ENCODE measurements around the gene DKK2. TPM values are rescaled to one million over a fixed set of nuclear protein-coding genes. Genes with fewer than 3 reads are reported as not detected.

The DKK2 gene
- total RNA-seq, 1 experiment from 2014 or later: 0.11 TPM

DNA sequence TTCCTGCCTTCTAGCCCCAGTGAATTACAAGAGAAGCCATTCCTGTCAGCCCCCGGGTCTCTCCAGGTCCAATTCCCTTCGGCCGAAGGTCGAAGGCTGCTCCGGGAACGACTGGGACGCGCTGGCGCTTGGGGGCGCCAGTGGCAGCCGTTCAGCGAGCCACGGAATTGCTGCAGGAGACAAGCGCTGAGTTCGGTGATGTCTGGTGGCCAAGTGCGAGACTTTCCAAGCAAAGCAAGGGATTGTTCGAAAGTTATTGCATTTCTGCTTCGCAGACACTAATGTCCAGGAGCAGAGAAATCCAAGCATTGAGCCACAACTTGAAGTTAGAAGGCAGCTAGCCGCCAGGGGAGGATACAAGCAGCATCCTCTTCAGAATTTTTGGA, 1.1 kb upstream of the DKK2 start:
- no peaks in the 10 kb centered on the region for H3K9me3 ChIP-seq (ENCODE audit: control insufficient read depth, low read depth, low read length)
- H3K4me1 Mint-ChIP-seq: peaks cover 34 to 40% of the 10 kb centered on the region in 2 experiments
- WGBS (ENCODE audit: extremely low coverage, insufficient read length, low lambda C conversion rate): no CpG with 5 or more reads among the region's 19 CpGs
- peaks cover 0 to 2% of the 10 kb centered on the region in 2 experiments; a peak in 2 of 5 replicates for H3K9me3 Mint-ChIP-seq
- peaks cover 3% of the 10 kb centered on the region; the same call in 1 of the 2 replicates for H3K4me1 ChIP-seq (ENCODE audit: insufficient read depth, low read length)
- no peak overlapping the region for H2BK15ac ChIP-seq (ENCODE audit: low read depth, low read length)
- no peak overlapping the region for H2BK5ac ChIP-seq (ENCODE audit: insufficient read length, low read length)
- no peak overlapping the region for H3K18ac ChIP-seq (ENCODE audit: insufficient read length, low read depth, low read length)
- no peak overlapping the region for H3K56ac ChIP-seq (ENCODE audit: insufficient read length, low read depth, low read length)
- peak; percentile 73 for TF ChIP-seq CTCF (conservative IDR thresholded peaks at IDR 0.05)
- DNase-seq: peak; percentile 81
- no peak overlapping the region for H2BK20ac ChIP-seq (ENCODE audit: low read depth, low read length, poor library complexity, severe bottlenecking)
- no peak overlapping the region for H3T11ph ChIP-seq (ENCODE audit: low read length)
- H4K91ac ChIP-seq (ENCODE audit: insufficient read length, low read depth, low read length): no peak overlapping the region
- H3K79me2 ChIP-seq (ENCODE audit: insufficient read depth, low read length): no peaks in the 10 kb centered on the region
- no peak overlapping the region for H2BK12ac ChIP-seq (ENCODE audit: insufficient read length, low read depth, low read length)
- H3K27ac Mint-ChIP-seq: no peak overlapping the region
- no peak overlapping the region for H2BK120ac ChIP-seq (ENCODE audit: low read depth, low read length, poor library complexity, severe bottlenecking)
- peaks cover 66% of the 10 kb centered on the region for H3K27me3 Mint-ChIP-seq (ENCODE audit: low read depth)
- H3K27ac ChIP-seq (ENCODE audit: insufficient read length, low read depth, low read length): no peak overlapping the region
- no peaks in the 10 kb centered on the region for H4K20me1 ChIP-seq (ENCODE audit: control insufficient read depth, insufficient read depth, insufficient read length)
- H4K5ac ChIP-seq (ENCODE audit: insufficient read length, low read depth, low read length): no peak overlapping the region
- no peak overlapping the region for H3K23ac ChIP-seq (ENCODE audit: insufficient read length, low read depth, low read length)
- H3K27me3 ChIP-seq (ENCODE audit: insufficient read depth, low read length): peaks cover 33% of the 10 kb centered on the region
- H2AK5ac ChIP-seq (ENCODE audit: insufficient read length, low read length): no peak overlapping the region
- H4K8ac ChIP-seq (replicated peaks; ENCODE audit: insufficient read length, low read depth, low read length): no peak overlapping the region
- H3K4me3 Mint-ChIP-seq: peak overlapping the region; percentile 69 to 93
- no peak overlapping the region for H2AFZ ChIP-seq (ENCODE audit: low read length)
- no peaks in the 10 kb centered on the region; a peak in 1 of 7 replicates for H3K36me3 Mint-ChIP-seq (ENCODE audit: insufficient read depth in 1 of 3, low read depth in 3 of 3)
- peak overlapping the region; percentile 82 for H3K4me2 ChIP-seq (ENCODE audit: insufficient read depth, insufficient read length, low read length)
- no peaks in the 10 kb centered on the region for H3K79me1 ChIP-seq (ENCODE audit: insufficient read depth, low read depth, low read length, poor library complexity, severe bottlenecking)
- peaks cover 30% of the 10 kb centered on the region for H3K23me2 ChIP-seq (ENCODE audit: insufficient read length, low read depth, low read length, poor library complexity, severe bottlenecking)
- H3K9ac ChIP-seq (ENCODE audit: extremely low read depth, insufficient read length, low read length): no peak overlapping the region
- no peak overlapping the region for H3K4ac ChIP-seq (ENCODE audit: low read depth, low read length)
- no peak overlapping the region for H3K14ac ChIP-seq (ENCODE audit: insufficient read depth, low read length)
